OCI-LY7 (cell line): ENCODE measurements around the gene EEPD1.

ENCODE experiments used
- CTCF ChIP-seq: fragments of 200-600 bp; sonication (generic); conservative IDR thresholded peaks from 2 replicates; pipeline ENCODE4 v1.5.1; 2014; ENCODE audit warnings: mild to moderate bottlenecking, antibody characterized with exemption, low read length, moderate library complexity, mixed read lengths
- EZH2phosphoT487 ChIP-seq: fragments of 200-600 bp; sonication (generic); IDR thresholded peaks from 2 replicates; pipeline ENCODE4 v1.6.1; 2018; ENCODE audit warnings: low read depth, borderline replicate concordance, mild to moderate bottlenecking, mixed run types, antibody characterized with exemption, low read length, moderate library complexity, mixed read lengths

DNA sequence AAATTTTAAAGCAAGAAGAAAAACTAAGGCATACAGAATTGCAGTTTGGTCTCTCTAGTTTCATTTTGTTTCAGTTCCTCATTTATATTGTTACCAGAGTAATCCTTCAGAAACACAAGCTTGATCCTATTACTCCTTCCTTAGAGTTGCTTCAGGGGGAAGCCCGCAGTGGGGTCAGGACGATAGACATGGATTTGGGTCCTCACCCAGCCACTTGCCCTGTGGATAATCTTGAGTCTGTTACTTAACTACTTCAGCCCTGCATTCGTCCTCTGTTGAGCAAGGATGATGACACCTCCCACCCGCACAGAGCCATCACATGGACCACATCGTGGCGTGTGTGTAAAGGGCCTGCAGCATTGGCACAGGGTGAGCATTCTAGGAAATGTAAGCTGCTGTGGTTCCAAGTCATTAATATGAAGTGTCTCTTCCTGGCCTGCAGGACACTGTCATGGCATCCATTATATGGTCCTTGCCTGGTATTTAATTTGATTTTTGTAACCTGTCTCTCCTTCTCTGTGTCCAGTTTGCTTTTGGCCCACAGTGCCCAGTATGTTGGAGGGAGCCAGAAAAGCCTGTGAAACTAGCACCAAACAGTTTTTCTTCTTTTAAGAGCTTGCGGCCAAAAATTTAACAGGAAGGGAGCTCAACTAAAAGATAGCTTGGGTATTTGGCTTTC lies 111.2 kb downstream of the EEPD1 start:
- TF ChIP-seq CTCF (no peak), EZH2phosphoT487 (no peak)
